ENCODE measurements around the gene PHACTR1.

Gene PHACTR1

GRCh38 chr6:12958052-12958706 lies 241.6 kb downstream of the PHACTR1 start:
- no peak for DNase-seq

DNA sequence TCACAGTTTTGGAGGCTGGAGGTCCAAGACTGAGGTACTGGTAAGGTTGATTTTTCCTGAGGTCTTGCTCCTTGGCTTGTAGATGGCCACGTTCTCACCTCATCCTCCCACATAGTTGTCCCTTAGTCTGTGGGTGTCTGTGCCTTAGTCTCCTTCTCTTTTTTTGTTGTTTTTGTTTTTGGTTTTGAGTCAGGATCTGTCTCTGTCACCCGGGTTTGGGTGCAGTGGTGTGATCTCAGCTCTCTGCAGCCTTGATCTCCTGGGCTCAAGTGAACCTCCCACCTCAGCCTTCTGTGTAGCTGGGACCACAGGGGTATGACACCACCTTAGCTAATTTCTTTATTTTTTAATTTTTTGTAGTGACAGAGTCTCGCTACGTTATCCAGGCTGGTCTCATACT lies 245.2 kb downstream of the PHACTR1 start:
- peak; percentile 30 for DNase-seq

- DNase-seq = no peak
Observed at GRCh38 chr6:12962529-12962928, 246.0 kb downstream of the PHACTR1 start.

- peak; percentile 59 for DNase-seq
Observed at GRCh38 chr6:12962987-12963386, 246.4 kb downstream of the PHACTR1 start.

DNA sequence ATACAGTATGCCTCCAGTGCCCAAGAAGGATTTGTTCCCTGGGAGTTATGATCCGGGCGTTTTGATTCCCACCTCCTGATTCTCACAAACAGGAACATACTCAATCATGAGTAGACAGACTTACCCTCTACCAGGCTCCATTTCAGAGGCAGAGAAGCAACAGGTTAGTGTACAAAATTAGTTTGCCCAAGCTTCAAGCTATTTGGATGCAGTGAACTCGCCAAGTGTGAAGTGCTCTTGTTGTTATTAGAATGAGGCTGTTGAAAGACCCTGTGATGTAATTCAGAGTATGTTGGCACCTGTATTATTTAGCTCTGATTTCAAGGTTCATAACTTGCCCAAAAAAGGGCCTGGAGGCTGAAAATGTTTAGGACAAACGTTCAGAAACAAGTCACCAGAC lies 247.0 kb downstream of the PHACTR1 start:
- DNase-seq = no peak

GRCh38 chr6:12967686-12968085 lies 251.1 kb downstream of the PHACTR1 start:
- DNase-seq = no peak

- DNase-seq = no peak
Observed at GRCh38 chr6:12968290-12968689, 251.7 kb downstream of the PHACTR1 start.

GRCh38 chr6:12968839-12969558 lies 252.4 kb downstream of the PHACTR1 start:
- DNase-seq = no peak

GRCh38 chr6:12969966-12970365 lies 253.4 kb downstream of the PHACTR1 start:
- no peak for DNase-seq

GRCh38 chr6:12973386-12973785 lies 256.8 kb downstream of the PHACTR1 start:
- DNase-seq = no peak

DNA sequence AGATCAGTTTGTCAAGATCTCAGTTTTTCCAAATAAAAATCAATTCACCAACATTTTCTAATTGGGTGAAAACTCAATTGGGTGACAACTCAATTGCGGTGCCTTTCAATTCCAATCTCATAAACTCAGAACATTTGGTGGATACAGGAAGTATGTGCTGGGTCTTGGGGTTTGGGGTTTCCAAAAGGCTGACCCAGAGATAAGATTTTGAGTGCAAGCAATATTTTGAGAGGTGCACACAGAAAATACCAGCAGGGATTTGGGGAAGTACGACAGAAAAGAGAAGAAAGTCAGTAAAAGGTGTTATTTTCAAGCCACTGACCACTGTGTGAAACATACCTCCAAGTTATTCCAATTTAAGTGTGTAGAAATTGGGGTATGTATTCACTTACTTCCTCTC lies 258.0 kb downstream of the PHACTR1 start:
- DNase-seq = no peak

DNA sequence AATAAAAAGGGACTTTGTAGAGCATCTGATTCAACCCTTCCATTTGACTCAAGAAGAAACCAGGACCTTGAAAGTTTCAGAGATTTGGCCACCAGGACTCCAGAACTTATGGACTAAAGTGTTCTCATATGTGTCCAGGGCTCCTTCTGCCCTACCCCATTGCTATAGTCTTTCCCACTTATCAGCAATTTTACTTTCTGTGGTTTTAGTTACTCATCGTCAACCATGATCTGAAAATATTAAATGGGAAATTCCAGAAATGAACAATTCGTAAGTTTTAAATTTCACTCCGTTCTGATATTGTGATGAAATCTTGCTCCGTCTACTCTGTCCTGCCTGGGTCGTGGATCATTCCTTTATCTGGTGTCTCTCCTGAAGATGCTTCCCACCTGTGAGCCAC lies 259.8 kb downstream of the PHACTR1 start:
- no peak for DNase-seq

DNA sequence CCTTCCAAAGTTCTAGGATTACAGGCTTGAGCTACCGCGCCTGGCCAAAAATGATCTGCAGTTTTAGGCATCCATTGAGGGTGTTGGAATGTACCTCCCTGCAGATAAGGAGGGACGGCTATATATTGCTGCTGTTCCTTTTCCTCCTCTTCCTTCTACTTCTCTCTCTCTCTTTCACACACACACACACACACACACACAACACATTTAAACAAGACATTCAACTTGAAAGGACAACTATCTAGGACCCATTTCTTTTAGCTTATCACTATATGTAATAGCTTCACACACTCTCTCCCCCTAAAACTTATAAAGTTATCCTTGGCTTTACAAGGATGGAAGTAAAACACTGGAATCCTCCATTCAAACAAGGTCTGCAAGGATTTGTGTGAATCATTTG lies 260.6 kb downstream of the PHACTR1 start:
- DNase-seq = no peak

DNA sequence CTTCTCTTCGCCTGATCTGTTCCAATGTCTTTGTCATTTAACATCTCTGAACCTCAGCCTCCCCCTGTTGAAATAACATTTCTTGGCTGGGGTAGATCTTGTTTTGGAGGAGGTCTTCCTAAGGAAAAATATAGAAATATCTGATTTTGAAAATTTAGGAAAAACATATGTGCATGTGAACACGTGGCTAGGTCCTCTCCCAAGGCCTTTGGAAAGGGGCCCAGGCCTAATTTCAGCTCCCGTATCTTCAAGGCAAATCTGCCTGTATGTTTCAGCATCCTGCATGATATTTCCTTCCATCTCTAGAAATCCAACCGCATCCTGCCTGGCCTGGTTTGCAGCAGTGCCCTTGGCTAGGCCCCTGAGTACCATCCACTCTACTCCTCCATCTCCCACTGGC lies 261.2 kb downstream of the PHACTR1 start:
- DNase-seq = no peak

GRCh38 chr6:12980741-12981140 lies 264.2 kb downstream of the PHACTR1 start:
- DNase-seq = no peak

GRCh38 chr6:12984776-12985175 lies 268.2 kb downstream of the PHACTR1 start:
- no peak for DNase-seq

GRCh38 chr6:12987783-12988182 lies 271.2 kb downstream of the PHACTR1 start:
- DNase-seq = no peak

DNA sequence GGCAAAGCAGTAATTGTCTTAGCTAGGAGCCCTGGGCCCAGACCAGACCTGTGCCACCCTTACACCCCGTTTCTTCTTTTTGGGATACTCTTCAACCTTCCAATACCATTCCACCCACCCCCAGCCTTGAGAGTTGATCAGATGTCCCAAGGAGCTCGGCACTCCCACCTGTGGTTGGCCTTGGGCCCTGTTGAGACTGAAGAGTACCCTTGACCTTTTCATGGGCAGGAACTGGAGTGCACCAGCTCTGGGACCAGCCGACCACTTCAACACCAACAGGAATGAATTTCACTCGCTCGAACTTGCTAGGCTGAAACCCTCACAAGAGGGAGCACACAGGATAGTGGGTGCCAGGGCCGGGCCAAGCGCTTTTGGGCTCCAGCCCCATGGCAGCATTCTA lies 273.6 kb downstream of the PHACTR1 start:
- no peak for DNase-seq

GRCh38 chr6:12991435-12991834 lies 274.9 kb downstream of the PHACTR1 start:
- no peak for DNase-seq

DNA sequence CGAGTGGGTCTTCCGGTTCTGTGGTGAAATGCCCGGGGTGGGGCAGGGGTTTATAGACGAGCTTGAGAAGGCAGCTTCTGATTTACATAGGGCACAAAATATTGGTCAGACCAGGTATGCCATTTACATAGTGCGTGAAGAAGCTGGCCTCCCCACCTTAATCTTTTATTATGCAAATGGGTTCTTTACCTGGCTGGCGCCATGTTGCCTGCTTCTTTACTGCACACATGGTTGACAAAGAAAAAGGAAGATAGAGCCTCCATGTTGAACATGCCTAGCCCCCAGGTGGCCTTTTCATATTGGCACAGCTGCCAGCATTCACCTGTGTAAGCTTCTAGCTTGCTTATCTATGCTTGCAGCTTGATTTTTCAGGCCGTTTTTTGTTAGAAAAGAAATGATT lies 276.2 kb downstream of the PHACTR1 start:
- DNase-seq = no peak

DNA sequence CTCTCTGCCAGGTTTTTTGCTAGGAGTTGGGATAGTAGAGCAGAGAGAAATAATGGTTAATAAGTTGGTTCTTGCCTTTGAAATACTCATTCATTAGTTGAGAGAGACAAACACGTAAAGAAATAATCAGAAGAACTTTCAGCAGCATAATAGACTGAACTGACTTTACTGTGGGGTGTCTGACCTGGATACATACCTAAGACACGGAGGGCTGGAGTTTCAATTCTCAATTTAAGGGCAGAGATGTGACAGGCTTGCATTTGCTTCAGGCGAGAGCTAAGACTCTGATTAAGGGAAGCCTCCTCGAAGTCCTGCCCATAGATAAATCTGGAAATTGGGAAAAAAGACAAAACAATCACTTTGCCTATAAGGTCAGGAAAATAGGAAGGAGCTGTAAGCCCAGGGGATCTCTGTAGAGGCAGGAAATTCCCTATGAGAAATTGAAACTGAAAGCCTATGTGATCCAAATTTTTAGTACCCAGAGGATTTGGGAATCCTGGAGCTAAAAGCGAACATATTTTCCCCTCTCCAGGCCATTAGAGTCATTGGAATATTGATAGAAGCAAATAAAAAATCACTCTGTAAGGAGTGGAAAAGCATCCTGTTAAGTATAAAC lies 276.8 kb downstream of the PHACTR1 start:
- DNase-seq = no peak

DNA sequence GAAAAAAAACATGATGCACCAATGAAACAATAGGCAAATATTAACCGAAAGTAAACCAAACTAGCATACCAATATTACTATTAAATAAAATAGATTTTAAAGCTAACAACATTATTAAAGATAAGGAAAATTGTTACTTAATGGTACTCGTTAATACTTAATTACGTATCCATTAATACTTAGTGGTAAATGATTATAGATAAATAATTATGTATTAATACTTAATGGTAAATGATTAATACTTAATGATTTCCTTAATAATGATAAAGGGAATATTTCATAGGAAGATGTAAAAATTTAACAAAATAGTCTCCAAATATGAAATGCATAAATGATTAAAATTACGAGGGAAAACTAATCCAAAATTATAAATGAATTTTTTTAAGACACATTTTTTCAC lies 278.9 kb downstream of the PHACTR1 start:
- no peak for DNase-seq

DNA sequence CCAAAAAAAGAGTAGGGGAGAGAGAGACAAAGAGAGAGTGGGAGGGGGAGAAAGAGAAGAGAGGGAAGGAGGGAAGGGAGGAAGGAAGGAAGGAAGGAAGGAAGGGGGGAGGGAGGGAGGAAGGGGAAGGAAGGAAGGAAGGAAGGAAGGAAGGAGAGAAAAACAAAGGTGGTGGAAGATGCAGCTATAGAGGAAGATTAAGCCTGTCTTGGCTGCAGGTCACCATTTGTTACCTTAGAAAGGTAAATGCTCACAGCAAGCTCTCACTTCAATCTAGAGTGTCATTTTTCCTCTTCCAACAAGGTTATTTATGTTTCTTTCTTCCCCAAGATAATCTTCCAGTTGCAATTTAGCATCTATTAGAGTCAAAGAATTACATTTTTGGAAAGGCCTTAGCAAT lies 284.0 kb downstream of the PHACTR1 start:
- DNase-seq = no peak

DNA sequence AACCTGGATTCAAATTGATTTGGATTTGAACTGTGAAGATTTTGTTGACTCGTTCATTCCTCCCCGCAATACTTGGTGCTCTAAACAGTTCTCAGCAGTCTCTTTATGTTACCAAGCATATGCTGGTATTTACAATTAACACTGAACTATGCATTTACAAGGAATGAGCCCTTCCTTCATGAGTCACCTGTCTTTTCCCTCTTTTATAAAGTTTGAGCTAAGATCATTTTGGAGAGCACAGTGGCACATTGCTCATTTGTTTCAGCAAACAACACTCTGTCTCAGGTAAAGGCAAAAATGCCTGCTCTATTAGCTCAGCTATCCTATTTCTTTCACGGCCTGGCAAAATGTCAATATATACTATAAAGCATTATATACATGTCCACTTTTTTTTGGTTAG lies 285.4 kb downstream of the PHACTR1 start:
- DNase-seq = no peak
